ENCODE data around the gene PLEKHG4B. TPM values are rescaled to one million over a fixed set of nuclear protein-coding genes. Genes with fewer than 3 reads are reported as not detected.
"Not testable (repeated sequence)": the region's sequence is repeated elsewhere in the genome, so short reads cannot be mapped to it uniquely, and the experiment has no call there.

PLEKHG4B gene
- total RNA-seq, 1 donor from 2014 or later = 70.0 TPM

DNA sequence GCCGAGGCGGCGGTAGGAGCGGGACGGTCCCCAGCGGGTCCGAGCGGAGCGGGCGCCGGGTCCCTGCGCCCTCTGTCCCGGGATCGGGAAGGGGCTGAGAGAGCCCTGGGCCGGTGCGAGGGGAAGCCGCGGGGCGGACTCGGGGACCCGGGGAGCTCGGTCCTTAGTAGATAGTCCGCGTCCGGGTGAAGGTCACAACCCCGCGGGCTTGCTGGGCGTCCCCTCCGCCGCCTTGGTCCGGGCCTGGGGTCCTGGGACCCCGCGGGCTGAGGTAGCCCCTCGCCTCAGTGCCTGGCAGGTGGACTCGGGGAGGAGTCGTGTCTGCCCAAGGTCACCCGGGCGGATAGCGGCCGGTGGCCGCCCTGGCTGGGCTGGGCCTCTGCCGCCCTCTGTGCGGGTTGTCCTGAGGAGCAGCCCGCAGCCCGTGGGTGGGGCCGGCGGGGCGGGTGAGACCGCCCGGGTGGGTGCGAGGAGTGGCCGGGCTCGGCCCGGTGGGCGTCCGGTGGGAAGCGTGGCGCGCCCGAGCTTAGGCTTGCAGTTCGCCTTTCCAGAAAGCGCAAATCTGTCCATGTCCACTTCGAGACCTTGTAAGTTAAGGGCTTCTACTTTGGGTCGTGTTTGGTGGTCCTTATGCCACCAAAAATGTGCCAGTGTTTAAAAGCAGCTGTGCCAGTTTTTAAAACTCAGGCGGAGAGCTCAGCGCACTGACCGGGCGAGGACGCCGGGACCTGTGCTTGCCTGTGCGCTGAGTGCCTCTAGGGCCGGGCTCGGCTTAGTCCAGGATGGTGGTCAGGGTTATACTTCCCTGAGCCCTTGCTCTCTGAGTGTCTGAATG is 126.7 kb downstream of the PLEKHG4B start:
- peak in 1 of 2 experiments; percentile 49 for DNase-seq (ENCODE audit: low spot score in 2 of 2, unreplicated experiment in 2 of 2)
- H3K9me3 Mint-ChIP-seq = no peaks in the 10 kb centered on the region
- peaks cover 12% of the 10 kb centered on the region for H3K36me3 Mint-ChIP-seq
- H3K27me3 Mint-ChIP-seq (ENCODE audit: low read depth) = no peaks in the 10 kb centered on the region
- peak overlapping the region; percentile 93 for H3K27ac Mint-ChIP-seq
- peak overlapping the region; percentile 92 for H3K4me3 Mint-ChIP-seq
- TF ChIP-seq, protein P1, sequence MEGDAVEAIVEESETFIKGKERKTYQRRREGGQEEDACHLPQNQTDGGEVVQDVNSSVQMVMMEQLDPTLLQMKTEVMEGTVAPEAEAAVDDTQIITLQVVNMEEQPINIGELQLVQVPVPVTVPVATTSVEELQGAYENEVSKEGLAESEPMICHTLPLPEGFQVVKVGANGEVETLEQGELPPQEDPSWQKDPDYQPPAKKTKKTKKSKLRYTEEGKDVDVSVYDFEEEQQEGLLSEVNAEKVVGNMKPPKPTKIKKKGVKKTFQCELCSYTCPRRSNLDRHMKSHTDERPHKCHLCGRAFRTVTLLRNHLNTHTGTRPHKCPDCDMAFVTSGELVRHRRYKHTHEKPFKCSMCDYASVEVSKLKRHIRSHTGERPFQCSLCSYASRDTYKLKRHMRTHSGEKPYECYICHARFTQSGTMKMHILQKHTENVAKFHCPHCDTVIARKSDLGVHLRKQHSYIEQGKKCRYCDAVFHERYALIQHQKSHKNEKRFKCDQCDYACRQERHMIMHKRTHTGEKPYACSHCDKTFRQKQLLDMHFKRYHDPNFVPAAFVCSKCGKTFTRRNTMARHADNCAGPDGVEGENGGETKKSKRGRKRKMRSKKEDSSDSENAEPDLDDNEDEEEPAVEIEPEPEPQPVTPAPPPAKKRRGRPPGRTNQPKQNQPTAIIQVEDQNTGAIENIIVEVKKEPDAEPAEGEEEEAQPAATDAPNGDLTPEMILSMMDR (IDR thresholded peaks at IDR 0.05; ENCODE audit: unreplicated experiment) = no peak
- H3K4me1 Mint-ChIP-seq = peaks cover 35% of the 10 kb centered on the region

DNA sequence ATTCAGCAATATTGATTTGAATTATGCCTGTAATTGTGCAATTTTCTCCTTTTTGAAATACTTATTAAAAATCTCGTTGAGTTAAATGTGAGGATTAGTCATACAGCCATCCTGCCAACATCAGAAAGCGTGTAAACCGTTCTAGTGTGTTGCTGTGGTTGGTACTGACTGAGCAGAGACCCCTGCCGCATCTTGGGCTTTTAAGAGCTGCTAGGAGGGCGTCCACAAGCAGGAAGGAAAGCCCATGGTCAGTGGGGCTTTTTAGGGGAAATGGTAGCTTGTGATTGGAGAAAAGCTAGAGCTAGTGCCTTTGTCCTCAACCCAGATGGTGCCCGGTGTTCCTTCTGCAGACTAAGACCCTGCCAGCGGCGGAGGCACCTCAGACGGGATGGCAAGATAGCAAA is 127.5 kb downstream of the PLEKHG4B start:
- TF ChIP-seq, protein P1 (IDR thresholded peaks at IDR 0.05; ENCODE audit: unreplicated experiment) = no peak
- Mint-ChIP-seq H3K27ac (no peak overlapping the region), H3K9me3 (no peaks in the 10 kb centered on the region), H3K4me1 (peaks cover 34% of the 10 kb centered on the region), H3K4me3 (peak overlapping the region; percentile 92), H3K27me3 (ENCODE audit: low read depth) (no peaks in the 10 kb centered on the region), H3K36me3 (peaks cover 4% of the 10 kb centered on the region)
- no peak for DNase-seq (ENCODE audit: low spot score in 2 of 2, unreplicated experiment in 2 of 2)

DNA sequence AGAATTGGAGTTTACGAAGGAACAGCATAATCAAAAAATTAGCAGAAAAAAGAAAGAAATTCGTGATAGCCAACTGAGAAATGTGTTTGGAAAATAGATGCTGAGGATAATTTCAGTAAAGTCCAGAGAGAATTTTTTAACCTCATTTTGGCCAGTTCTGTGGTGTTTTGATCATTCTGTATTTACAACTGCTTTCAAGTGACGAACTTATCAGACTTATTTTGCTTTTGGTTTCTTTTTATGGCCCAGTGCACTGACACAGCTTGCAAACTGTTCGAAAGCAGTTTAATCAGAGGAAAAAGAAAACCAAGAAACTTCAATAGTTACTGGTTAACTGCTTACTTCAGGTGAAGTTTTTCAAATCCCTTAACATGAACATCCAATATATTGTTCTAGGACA is 128.0 kb downstream of the PLEKHG4B start:
- Mint-ChIP-seq H3K9me3 (no peaks in the 10 kb centered on the region), H3K27me3 (ENCODE audit: low read depth) (no peaks in the 10 kb centered on the region), H3K4me3 (peak overlapping the region; percentile 92), H3K36me3 (peaks cover 7% of the 10 kb centered on the region), H3K4me1 (peaks cover 33% of the 10 kb centered on the region), H3K27ac (no peak overlapping the region)
- TF ChIP-seq, protein P1 (IDR thresholded peaks at IDR 0.05; ENCODE audit: unreplicated experiment) = no peak
- DNase-seq (ENCODE audit: low spot score in 2 of 2, unreplicated experiment in 2 of 2) = no peak

DNA sequence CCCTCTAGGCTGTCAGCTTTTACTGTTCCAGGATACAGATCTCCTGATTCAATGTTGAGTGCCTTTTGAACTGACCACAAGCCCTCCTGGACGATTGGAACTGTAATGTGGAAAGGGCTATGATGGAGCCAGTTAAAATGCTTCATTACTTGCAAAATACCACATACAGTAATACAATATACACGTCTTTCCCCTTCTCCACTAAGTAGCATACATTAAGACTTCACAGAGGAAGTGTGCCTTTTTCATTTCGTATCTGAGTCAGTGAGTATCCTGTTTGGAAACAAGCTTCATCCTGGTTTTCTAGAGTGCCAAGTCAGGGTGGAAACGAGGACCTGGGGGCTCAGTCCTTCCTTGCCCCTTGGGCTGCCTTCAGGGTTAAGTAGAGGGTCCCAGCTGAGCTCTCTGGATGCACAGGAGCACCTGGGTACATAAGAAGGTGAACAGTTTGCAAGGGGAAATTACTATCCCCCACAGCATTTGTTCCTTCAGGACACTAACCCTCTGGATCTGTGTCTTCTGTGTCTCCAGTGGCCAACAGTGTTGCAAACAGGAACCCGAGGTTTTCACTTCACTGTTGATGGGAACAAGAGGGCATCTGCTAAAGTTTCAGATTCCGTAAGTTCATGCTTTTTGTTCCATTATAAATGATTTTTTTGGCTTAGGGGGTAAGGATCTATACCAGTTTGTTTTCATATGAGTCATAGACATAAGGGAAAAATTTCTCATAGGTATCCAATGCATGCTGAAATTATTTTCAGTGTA is 131.2 kb downstream of the PLEKHG4B start:
- H3K27ac Mint-ChIP-seq; H3K9me3 Mint-ChIP-seq; H3K27me3 Mint-ChIP-seq (ENCODE audit: low read depth); H3K4me3 Mint-ChIP-seq; DNase-seq (ENCODE audit: low spot score in 2 of 2, unreplicated experiment in 2 of 2): not testable (repeated sequence)
- peaks cover 24% of the 10 kb centered on the region for H3K36me3 Mint-ChIP-seq
- peaks cover 22% of the 10 kb centered on the region for H3K4me1 Mint-ChIP-seq

DNA sequence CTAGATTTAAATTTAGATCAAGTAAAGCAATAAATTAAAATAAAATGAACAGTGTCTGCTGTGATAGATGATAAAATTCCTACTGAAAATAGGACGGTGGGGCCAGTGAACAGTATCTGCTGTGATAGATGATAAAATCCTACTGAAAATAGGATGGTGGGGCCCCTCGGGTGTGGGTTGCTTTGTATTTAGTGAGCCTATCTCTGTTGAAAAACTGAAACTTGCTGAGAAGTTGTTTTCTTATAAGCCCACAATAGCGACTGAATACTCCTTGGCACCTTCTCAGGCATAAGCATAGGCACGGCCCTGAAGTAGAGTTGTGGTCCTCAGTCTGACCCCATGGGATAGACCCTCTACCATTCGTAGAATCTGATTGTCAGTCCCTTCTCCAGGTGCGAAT is 131.8 kb downstream of the PLEKHG4B start:
- Mint-ChIP-seq H3K36me3 (peaks cover 27% of the 10 kb centered on the region), H3K9me3 (no peaks in the 10 kb centered on the region), H3K4me3 (no peak overlapping the region)

More for the DNA sequence above, 131.8 kb downstream of the PLEKHG4B start:
- Mint-ChIP-seq H3K27ac (no peak overlapping the region), H3K27me3 (ENCODE audit: low read depth) (no peaks in the 10 kb centered on the region), H3K4me1 (peaks cover 22% of the 10 kb centered on the region)
- TF ChIP-seq, protein P1 (IDR thresholded peaks at IDR 0.05; ENCODE audit: unreplicated experiment) = no peak
- DNase-seq (ENCODE audit: low spot score in 2 of 2, unreplicated experiment in 2 of 2) = no peak
